ENCODE results near the gene ZNF92. TPM values are rescaled to one million over a fixed set of nuclear protein-coding genes. Genes with fewer than 3 reads are reported as not detected.

ZNF92 gene
- total RNA-seq, 1 experiment from 2014 or later, result 32.4 TPM

DNA sequence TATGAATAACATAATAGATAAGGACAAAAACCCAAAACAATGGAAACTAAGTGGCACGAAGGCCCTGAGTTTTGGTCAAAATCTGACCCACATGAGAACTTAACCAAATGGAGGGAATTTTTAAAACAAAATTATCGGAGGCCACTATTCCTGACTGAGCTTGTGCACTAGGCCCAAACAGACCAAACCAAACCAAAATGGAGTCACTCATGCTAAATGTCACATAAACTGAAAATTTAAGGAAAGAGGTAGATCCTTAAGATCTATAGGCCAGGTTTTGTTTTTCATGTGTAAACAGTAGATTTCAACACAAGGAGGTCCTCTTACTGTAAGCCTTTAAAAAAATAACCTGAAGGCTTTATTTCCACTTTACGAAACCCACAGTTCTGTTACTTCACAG is 3.8 kb upstream of the ZNF92 start (continued):
- TF ChIP-seq E2F4 (CRISPR knock-in tag; IDR thresholded peaks at IDR 0.05; ENCODE audit: borderline replicate concordance, low read depth) (no peak), ZNF423 (CRISPR knock-in tag; IDR thresholded peaks at IDR 0.05) (no peak)

GRCh38 chr7:65371468-65371867 is 2.2 kb upstream of the ZNF92 start:
- Mint-ChIP-seq H3K27ac (no peak overlapping the region), H3K4me1 (peaks cover 14% of the 10 kb centered on the region), H3K36me3 (peaks cover 4% of the 10 kb centered on the region), H3K27me3 (ENCODE audit: low read depth) (no peaks in the 10 kb centered on the region), H3K4me3 (no peak overlapping the region), H3K9me3 (no peaks in the 10 kb centered on the region)
- no peak for ATAC-seq
- ChIA-PET CTCF (no interaction called here), POLR2A (no interaction called here)
- TF ChIP-seq TEAD1 (CRISPR knock-in tag; IDR thresholded peaks at IDR 0.05) (no peak), AR (CRISPR knock-in tag; IDR thresholded peaks at IDR 0.05) (no peak), IRF2 (CRISPR knock-in tag; IDR thresholded peaks at IDR 0.05; ENCODE audit: borderline replicate concordance, low read depth) (no peak), JUN (CRISPR knock-in tag; IDR thresholded peaks at IDR 0.05) (no peak), USF2 (CRISPR knock-in tag; IDR thresholded peaks at IDR 0.05) (no peak), STAT6 (CRISPR knock-in tag; conservative IDR thresholded peaks at IDR 0.05; ENCODE audit: low read depth) (no peak), CREB1 (CRISPR knock-in tag; IDR thresholded peaks at IDR 0.05) (no peak), MYBL2 (CRISPR knock-in tag; IDR thresholded peaks at IDR 0.05) (no peak), MXD4 (CRISPR knock-in tag; IDR thresholded peaks at IDR 0.05; ENCODE audit: borderline replicate concordance) (no peak), TP53 (CRISPR knock-in tag; IDR thresholded peaks at IDR 0.05) (no peak)
- TF ChIP-seq, protein P1, sequence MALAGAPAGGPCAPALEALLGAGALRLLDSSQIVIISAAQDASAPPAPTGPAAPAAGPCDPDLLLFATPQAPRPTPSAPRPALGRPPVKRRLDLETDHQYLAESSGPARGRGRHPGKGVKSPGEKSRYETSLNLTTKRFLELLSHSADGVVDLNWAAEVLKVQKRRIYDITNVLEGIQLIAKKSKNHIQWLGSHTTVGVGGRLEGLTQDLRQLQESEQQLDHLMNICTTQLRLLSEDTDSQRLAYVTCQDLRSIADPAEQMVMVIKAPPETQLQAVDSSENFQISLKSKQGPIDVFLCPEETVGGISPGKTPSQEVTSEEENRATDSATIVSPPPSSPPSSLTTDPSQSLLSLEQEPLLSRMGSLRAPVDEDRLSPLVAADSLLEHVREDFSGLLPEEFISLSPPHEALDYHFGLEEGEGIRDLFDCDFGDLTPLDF (CRISPR knock-in tag; IDR thresholded peaks at IDR 0.05), result no peak
- no peak for DNase-seq (ENCODE audit: low spot score)

DNA sequence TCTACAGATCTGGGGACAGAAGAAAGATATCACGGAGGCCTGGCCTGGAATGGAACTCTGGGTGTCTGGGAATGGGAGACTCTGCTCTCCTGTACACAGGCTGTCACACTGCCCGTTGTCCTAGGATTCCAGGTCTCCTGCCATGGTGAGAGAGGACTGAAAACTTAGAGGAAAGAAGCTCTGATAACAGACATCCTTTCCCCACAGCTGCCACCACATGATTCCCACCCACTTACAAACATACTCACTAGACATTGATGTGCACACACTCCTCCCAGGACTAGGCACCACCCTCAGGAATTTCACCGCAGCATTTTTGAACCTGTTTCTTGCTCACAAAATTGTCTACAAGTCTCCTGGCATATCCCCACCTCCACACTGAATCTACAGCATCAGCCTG is 5.7 kb downstream of the ZNF92 start:
- H3K27ac Mint-ChIP-seq, result peak overlapping the region; percentile 15
- ATAC-seq, result no peak
- no peak overlapping the region for H3K4me3 Mint-ChIP-seq
- no peak for DNase-seq (ENCODE audit: low spot score)
- H3K27me3 Mint-ChIP-seq (ENCODE audit: low read depth), result no peaks in the 10 kb centered on the region
- H3K9me3 Mint-ChIP-seq, result peaks cover 4% of the 10 kb centered on the region; the same call in 1 of the 2 replicates
- CTCF ChIA-PET, result no interaction called here
- H3K4me1 Mint-ChIP-seq, result peaks cover 62% of the 10 kb centered on the region
- peaks cover 31% of the 10 kb centered on the region for H3K36me3 Mint-ChIP-seq
- POLR2A ChIA-PET, result no interaction called here
- no peak for TF ChIP-seq SMAD3 (CRISPR knock-in tag; IDR thresholded peaks at IDR 0.05; ENCODE audit: borderline replicate concordance)
- TF ChIP-seq CBFB (CRISPR knock-in tag; IDR thresholded peaks at IDR 0.05; ENCODE audit: low read depth), result no peak
- no peak for TF ChIP-seq ZNF416 (CRISPR knock-in tag; IDR thresholded peaks at IDR 0.05)
- TF ChIP-seq, protein P2, sequence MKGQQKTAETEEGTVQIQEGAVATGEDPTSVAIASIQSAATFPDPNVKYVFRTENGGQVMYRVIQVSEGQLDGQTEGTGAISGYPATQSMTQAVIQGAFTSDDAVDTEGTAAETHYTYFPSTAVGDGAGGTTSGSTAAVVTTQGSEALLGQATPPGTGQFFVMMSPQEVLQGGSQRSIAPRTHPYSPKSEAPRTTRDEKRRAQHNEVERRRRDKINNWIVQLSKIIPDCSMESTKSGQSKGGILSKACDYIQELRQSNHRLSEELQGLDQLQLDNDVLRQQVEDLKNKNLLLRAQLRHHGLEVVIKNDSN (CRISPR knock-in tag; IDR thresholded peaks at IDR 0.05), result no peak
- no peak for TF ChIP-seq JAZF1 (CRISPR knock-in tag; IDR thresholded peaks at IDR 0.05)
- no peak for TF ChIP-seq TEAD1 (CRISPR knock-in tag; IDR thresholded peaks at IDR 0.05)
- TF ChIP-seq TCF7 (CRISPR knock-in tag; IDR thresholded peaks at IDR 0.05; ENCODE audit: low read depth), result no peak
- TF ChIP-seq ZNF317 (CRISPR knock-in tag; IDR thresholded peaks at IDR 0.05; ENCODE audit: borderline replicate concordance, low read depth), result no peak
- no peak for TF ChIP-seq NFYB (CRISPR knock-in tag; conservative IDR thresholded peaks at IDR 0.05; ENCODE audit: low read depth)
- no peak for TF ChIP-seq TP53 (CRISPR knock-in tag; IDR thresholded peaks at IDR 0.05)
- TF ChIP-seq FOXP1 (CRISPR knock-in tag; IDR thresholded peaks at IDR 0.05; ENCODE audit: borderline replicate concordance), result no peak
- TF ChIP-seq SMAD4 (CRISPR knock-in tag; IDR thresholded peaks at IDR 0.05), result no peak

Data from WTC11 (cell line).